ENCODE results near the gene SNX5.
"Not testable (repeated sequence)": the region's sequence is repeated elsewhere in the genome, so short reads cannot be mapped to it uniquely, and the experiment has no call there.

Gene SNX5

GRCh38 chr20:17960400-17960885 lies 8.2 kb downstream of the SNX5 start:
- not testable (repeated sequence) for DNase-seq (ENCODE audit: low read depth in 2 of 2)

GRCh38 chr20:17959257-17959627 lies 9.4 kb downstream of the SNX5 start:
- DNase-seq (ENCODE audit: low read depth in 2 of 2) = no peak

GRCh38 chr20:17958373-17959256 lies 10.0 kb downstream of the SNX5 start:
- DNase-seq (ENCODE audit: low read depth in 2 of 2) = no peak

- no peak for DNase-seq (ENCODE audit: low read depth in 2 of 2)
These were observed 10.9 kb downstream of the SNX5 start for GRCh38 chr20:17957505-17958363.

DNA sequence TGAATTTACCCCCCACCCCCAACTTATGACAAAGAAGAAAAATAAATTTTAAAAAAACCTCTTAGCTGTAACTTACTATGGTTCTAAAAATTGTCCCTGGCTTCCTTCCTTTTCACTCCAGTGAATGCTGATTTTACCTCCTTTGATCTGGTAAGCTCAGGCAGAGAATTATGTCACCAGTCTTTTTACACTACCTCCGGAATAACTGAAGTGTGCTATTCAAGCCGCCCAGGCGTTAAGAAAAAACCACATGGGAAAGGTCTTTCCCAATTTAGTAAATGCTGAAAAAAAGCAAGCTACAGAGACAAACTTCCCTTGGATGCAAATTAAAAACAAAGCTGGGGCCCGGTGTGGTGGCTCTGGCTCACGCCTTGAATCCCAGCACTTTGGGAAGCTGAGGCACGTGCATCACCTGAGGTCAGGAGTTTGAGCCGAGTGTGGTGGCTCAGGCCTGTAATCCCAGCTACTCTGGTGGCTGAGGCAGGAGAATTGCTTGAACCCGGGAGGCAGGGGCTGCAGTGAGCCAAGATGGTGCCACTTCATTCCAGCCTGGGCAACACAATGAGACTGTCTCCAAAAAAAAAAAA lies 12.4 kb downstream of the SNX5 start:
- no peak for DNase-seq (ENCODE audit: low read depth in 2 of 2)

GRCh38 chr20:17955302-17955701 lies 13.3 kb downstream of the SNX5 start:
- no peak for DNase-seq (ENCODE audit: low read depth in 2 of 2)

GRCh38 chr20:17953935-17954334 lies 14.7 kb downstream of the SNX5 start:
- DNase-seq (ENCODE audit: low read depth in 2 of 2) = no peak

GRCh38 chr20:17952692-17953684 lies 15.6 kb downstream of the SNX5 start:
- DNase-seq (ENCODE audit: low read depth in 2 of 2) = no peak

DNA sequence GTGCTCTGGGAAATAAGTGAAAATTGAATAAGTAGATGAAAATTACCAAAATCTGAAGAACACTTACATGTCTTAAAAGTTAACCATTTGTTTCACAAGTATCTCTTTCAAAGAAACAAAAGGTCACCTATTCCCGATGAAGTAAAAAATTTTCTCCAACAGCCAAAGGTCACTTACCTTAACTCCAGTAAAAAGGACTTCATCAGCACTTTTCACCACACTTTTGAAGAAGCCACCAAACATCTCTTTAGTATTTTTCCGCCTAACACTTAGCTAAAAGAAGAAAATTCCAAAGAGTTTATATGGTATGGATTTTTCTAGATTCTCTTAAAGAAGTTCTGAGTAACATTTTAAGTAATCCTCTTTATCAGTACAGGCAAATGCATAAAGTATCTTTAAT lies 17.3 kb downstream of the SNX5 start:
- DNase-seq (ENCODE audit: low read depth in 2 of 2) = no peak

GRCh38 chr20:17950670-17951069 lies 17.9 kb downstream of the SNX5 start:
- DNase-seq (ENCODE audit: low read depth in 2 of 2) = no peak

DNA sequence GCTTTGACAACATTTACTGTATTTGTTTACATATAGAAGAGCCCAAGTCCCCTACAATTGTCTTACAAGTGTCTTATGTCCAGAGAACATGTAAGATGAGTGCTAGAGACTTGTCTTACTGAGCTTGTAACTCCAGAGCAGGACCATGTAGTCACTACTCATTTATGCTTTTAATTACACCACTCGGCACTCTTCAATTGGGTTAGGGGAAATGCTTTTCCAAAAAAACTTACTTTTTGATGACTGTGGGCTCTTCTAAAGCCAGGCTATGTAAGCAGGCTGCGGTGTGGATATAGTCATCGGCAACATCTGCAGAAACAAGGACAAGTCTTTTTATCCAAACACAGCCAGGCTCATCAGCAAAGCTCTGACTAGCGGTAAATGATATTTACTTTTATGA lies 18.7 kb downstream of the SNX5 start:
- DNase-seq (ENCODE audit: low read depth in 2 of 2) = no peak

DNA sequence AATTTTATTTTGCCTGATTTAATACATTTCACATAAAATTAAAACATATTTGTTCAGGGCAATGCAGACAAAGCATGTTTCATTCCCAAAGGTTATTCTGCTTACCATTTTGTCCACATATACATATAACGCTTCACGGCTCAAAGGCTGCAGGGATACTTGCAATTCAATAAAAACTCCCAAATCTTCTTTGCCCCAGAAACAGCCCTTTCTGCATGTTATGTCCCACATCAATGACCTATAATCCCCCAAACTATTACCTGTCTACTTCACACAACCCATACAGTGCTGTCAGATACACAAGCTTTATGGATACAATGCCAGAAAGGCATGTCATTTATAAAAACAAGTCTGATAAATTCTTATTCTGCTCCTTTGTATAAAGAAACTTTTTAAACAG lies 20.2 kb downstream of the SNX5 start:
- no peak for DNase-seq (ENCODE audit: low read depth in 2 of 2)

DNA sequence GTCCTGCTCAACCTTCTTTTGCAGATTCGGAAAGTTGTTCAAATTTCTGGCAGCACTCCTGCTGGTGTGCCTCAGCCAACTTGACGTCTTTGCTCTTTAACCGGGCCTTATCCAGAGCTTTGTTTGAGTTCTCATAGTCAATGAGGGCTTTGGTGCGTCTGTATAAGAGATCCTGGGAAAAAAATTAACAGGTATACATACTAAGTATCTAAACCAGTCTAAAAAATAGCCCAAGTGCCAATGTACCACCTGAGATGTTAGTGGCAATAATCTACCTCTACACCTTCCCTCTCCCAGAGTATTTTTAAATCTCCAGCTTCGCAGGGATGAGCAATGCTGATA lies 21.1 kb downstream of the SNX5 start:
- no peak for DNase-seq (ENCODE audit: low read depth in 2 of 2)

DNA sequence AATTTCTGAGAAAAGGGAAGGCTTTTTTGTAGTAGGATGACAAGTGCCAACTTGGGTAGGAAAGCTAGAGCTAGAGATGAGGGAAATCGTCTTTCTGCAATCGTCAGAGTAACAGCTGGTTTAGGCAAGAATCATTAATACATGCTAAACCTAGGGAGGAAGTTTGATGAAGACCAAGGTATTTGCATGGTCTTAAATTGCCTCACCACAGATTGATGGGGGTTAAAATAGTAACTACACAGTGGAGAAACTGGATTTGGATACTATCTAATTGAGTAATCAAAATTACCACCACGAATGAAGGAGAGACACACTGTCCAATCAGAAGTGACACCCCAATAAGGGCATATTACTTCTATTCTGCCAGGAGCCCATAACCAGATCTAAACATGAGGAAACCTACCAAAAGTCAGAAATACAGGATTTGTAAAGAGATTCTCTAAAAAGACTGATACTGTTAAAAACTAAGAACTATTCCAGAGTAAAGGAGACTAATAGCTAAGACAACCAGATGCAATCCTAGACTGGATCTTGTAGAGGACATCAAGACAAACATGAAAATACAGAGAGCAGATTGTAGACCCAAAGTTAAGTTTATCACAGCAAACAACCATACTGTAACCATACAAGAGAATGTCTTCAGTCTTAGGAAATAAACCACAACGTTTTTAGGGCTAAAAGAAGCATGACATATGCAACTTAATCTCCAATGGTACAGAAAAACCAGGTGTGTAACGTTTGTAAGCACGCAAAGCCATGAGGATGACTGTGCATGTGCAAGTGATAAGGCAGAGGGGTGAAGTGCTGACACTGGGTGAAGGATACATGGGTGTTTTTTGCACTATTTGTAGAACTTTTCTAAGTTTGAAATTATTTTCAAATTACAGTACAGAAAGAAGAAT lies 21.8 kb downstream of the SNX5 start:
- DNase-seq (ENCODE audit: low read depth in 2 of 2) = no peak

- no peak for DNase-seq (ENCODE audit: low read depth in 2 of 2)
These were observed 22.6 kb downstream of the SNX5 start for GRCh38 chr20:17946040-17946439.

DNA sequence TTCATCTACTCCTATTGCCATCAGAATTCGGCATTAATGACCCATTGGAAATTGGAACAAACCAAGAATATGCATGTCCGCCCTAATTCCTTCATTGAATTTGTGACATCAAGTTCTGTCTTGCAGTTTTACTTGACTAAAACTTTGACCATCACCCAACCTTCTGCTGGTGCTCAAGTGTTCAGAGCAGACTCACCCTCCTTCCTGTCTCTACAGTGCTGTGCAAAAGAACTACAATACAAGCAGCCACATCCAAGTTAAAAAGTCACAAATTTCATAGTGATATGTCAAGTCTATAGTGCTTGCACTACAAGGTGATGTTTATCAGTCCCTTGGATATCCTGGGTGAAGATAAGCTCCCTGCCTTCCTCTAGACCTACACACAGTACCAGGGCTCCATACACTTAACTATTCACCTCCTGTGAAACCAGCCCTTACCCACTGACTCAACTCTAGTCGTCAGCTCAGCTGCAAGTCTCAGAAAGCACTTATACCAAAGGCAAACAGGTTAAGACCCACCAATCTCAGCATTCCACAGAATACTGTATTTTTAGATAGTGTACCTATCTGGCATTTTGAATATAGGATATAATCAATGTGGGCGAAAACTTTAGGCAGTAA lies 23.6 kb downstream of the SNX5 start:
- no peak for DNase-seq (ENCODE audit: low read depth in 2 of 2)

DNA sequence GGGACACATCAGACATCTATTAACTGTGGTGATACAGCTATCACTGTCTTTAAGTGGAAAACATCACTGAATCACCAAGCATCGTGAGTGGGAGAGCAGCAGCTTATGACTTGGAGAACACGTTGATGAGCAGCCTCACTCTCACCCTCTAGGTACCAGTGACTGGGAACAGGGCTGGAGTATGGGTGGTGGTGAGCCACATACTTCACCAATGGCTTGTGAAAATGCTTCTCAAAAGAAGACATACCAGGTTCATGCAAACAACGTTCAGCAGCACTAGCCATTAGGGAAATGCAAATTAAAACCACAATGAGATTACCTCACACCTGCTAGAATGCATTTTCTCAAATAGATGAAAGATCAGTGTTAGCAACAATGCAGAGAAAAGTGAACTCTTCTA lies 25.3 kb downstream of the SNX5 start:
- DNase-seq (ENCODE audit: low read depth in 2 of 2) = no peak

DNA sequence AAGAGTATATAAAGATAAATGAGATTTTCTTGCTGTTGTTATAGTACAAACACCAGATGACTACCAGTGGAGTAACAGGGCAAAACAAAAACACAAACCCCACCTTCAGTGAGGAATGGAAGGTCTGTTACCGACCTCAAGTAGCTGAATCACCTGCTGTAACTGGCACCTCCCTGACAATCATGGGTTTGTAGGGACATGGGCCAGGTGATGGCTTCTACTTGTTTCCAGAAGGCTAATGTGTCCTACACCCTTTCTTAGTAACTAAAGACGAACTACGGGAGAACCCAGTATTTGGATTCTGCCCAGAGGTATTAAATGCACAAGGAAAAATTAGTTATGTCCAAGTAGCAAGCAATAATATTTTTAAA lies 26.8 kb downstream of the SNX5 start:
- DNase-seq (ENCODE audit: low read depth in 2 of 2) = no peak

- DNase-seq (ENCODE audit: low read depth in 2 of 2) = no peak
These were observed 27.3 kb downstream of the SNX5 start for GRCh38 chr20:17941087-17941825.

Data from stimulated activated CD4-positive, alpha-beta T cell treated with anti-CD3 and anti-CD28 coated beads, Interleukin-1b, Interleukin-23, amount 100 ng/mL, for 1 hour (primary cell).